Right lobe of liver (tissue), 4 donors: ENCODE measurements around the gene VHLL.

Source experiments
- CTCF ChIP-seq, 4 donors: fragments of 200-600 bp in 3 of 4; fragments of 450-650 bp in 1 of 4; IDR thresholded peaks; one replicate each; pipeline versions ENCODE4 v1.5.1 to v1.8.0; 2016 to 2022; ENCODE audit warnings: antibody characterized with exemption in 4 of 4, mild to moderate bottlenecking in 2 of 4
- POLR2A ChIP-seq: fragments of 450-650 bp; IDR thresholded peaks from one replicate; pipeline ENCODE4 v1.6.1; 2017; ENCODE audit warnings: antibody characterized with exemption, mild to moderate bottlenecking
- donor health status: DM: no; HTN: no; CAD: no.
- donor health status: DM: no; HTN: no; CAD: no.
- donor health status: DM: no; HTN: yes; CAD: no.

GRCh38 chr1:156284757-156285156, 14.3 kb downstream of the VHLL start:
- TF ChIP-seq CTCF (IDR thresholded peaks at IDR 0.05) (no peak), POLR2A (no peak)
